ENCODE results near the gene DEPDC5. TPM values are rescaled to one million over a fixed set of nuclear protein-coding genes. Genes with fewer than 3 reads are reported as not detected.

The DEPDC5 gene
- total RNA-seq, 4 donors from 2014 or later = 6.6 to 12.2 (median 10.4) TPM

DNA sequence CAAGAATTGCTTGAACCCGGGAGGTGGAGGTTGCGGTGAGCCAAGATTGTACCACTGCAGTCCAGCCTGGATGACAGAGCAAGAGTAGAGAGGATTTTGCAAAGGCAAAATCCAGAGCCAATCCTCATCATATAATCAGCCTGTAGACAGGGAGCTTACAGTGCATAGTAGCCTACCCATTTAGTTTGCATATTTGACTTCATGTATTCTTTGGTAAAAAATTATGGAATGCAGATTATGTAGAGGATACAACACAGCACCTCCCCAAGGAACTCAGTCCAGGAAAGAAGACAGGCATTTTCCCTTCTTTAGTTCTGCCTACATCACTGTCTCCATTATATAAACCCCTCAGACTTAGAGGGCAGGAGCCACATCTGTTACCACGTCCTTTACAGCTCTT, 150.8 kb downstream of the DEPDC5 start:
- H3K36me3 ChIP-seq = peaks cover 0 to 16% of the 10 kb centered on the region in 2 donors
- intact Hi-C loops (cut with DNase I; ENCODE audit: low total_unique reads) (no loop called here), in situ Hi-C loops (cut with MboI; ENCODE audit: low sequenced_read_pairs in 4 of 4) (no loop called here)
- H3K4me3 ChIP-seq = no peak overlapping the region
- no peak overlapping the region for H3K27ac ChIP-seq
- DNase-seq = no peak
- no peak for ATAC-seq
- no peaks in the 10 kb centered on the region for H3K4me1 ChIP-seq
- no peaks in the 10 kb centered on the region for H3K9me3 ChIP-seq
- H3K27me3 ChIP-seq = no peaks in the 10 kb centered on the region
- TF ChIP-seq POLR2A (IDR thresholded peaks at IDR 0.05) (no peak), CTCF (IDR thresholded peaks at IDR 0.05 in 4 of 5, conservative IDR thresholded peaks at IDR 0.05 in 1 of 5) (no peak)

- H3K4me3 ChIP-seq = no peak overlapping the region
- intact Hi-C loops (cut with DNase I; ENCODE audit: low total_unique reads) = no loop called here
- no peak overlapping the region for H3K27ac ChIP-seq
- in situ Hi-C loops (cut with MboI; ENCODE audit: low sequenced_read_pairs in 4 of 4) = no loop called here
- ATAC-seq (no peak), DNase-seq (no peak)
- H3K27me3 ChIP-seq = no peaks in the 10 kb centered on the region
- H3K36me3 ChIP-seq = peaks cover 0 to 16% of the 10 kb centered on the region in 2 donors
- H3K9me3 ChIP-seq = no peaks in the 10 kb centered on the region
- no peaks in the 10 kb centered on the region for H3K4me1 ChIP-seq
- TF ChIP-seq POLR2A (IDR thresholded peaks at IDR 0.05) (no peak), CTCF (IDR thresholded peaks at IDR 0.05 in 4 of 5, conservative IDR thresholded peaks at IDR 0.05 in 1 of 5) (no peak)
Observed at GRCh38 chr22:31905356-31905755, 151.5 kb downstream of the DEPDC5 start.

DNA sequence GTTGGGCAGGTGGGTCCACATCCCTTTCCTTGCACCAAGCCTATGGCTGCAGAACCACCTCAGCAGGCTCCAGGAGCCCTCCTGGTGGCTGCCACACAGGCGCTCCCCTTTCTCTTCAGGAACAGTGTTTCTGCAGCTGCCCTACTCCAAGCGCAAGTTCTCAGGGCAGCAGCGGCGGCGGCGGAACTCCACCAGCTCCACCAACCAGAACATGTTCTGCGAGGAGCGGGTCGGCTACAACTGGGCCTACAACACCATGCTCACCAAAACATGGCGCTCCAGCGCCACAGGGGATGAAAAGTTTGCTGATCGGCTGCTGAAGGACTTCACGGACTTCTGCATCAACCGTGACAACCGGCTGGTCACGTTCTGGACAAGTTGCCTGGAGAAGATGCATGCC, 152.3 kb downstream of the DEPDC5 start:
- Histone ChIP-seq H3K27ac (no peak overlapping the region), H3K27me3 (no peaks in the 10 kb centered on the region), H3K9me3 (no peaks in the 10 kb centered on the region), H3K4me1 (no peaks in the 10 kb centered on the region), H3K36me3 (peaks cover 0 to 16% of the 10 kb centered on the region in 2 donors), H3K4me3 (no peak overlapping the region)
- intact Hi-C loops (cut with DNase I; ENCODE audit: low total_unique reads) = no loop called here
- TF ChIP-seq CTCF (IDR thresholded peaks at IDR 0.05 in 4 of 5, conservative IDR thresholded peaks at IDR 0.05 in 1 of 5) (no peak), POLR2A (IDR thresholded peaks at IDR 0.05) (no peak)
- in situ Hi-C loops (cut with MboI; ENCODE audit: low sequenced_read_pairs in 4 of 4) = no loop called here
- DNase-seq (no peak), ATAC-seq (no peak)

DNA sequence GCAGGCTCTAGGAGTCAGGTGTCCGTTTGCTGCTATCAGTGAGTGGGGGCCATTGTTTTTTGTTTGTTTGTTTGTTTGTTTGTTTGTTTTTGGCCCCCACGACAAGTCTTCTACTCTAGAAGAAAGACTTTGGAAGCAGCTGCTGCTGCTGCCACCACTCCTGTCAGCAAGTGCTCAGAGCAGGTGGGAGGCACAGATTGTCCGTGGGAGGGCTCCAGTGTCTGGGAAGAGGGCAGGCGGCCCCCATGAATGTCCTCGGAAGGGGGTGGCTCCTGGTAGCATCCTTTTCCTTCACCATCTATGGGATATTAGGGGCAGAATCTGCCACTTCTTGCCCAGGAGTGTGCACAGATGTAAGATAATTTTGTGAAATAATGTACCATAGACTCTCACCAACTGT, 152.8 kb downstream of the DEPDC5 start:
- intact Hi-C loops (cut with DNase I; ENCODE audit: low total_unique reads) (no loop called here), in situ Hi-C loops (cut with MboI; ENCODE audit: low sequenced_read_pairs in 4 of 4) (no loop called here)
- ATAC-seq (no peak), DNase-seq (no peak)
- Histone ChIP-seq H3K27me3 (no peaks in the 10 kb centered on the region), H3K4me1 (no peaks in the 10 kb centered on the region), H3K9me3 (no peaks in the 10 kb centered on the region), H3K4me3 (no peak overlapping the region), H3K27ac (no peak overlapping the region), H3K36me3 (peaks cover 0 to 15% of the 10 kb centered on the region in 2 donors)
- no peak for TF ChIP-seq CTCF (IDR thresholded peaks at IDR 0.05 in 4 of 5, conservative IDR thresholded peaks at IDR 0.05 in 1 of 5)
- TF ChIP-seq POLR2A (IDR thresholded peaks at IDR 0.05) = no peak

GRCh38 chr22:31909977-31910376, 156.2 kb downstream of the DEPDC5 start:
- ATAC-seq = no peak
- no peaks in the 10 kb centered on the region for H3K27me3 ChIP-seq
- intact Hi-C loops (cut with DNase I; ENCODE audit: low total_unique reads) = no loop called here
- H3K27ac ChIP-seq = no peak overlapping the region
- no peak for TF ChIP-seq POLR2A (IDR thresholded peaks at IDR 0.05)
- TF ChIP-seq CTCF (IDR thresholded peaks at IDR 0.05 in 4 of 5, conservative IDR thresholded peaks at IDR 0.05 in 1 of 5) = no peak
- no peaks in the 10 kb centered on the region for H3K4me1 ChIP-seq
- no peaks in the 10 kb centered on the region for H3K9me3 ChIP-seq
- no peak for DNase-seq
- no peak overlapping the region for H3K4me3 ChIP-seq
- H3K36me3 ChIP-seq = peaks cover 0 to 3% of the 10 kb centered on the region in 2 donors
- in situ Hi-C loops (cut with MboI; ENCODE audit: low sequenced_read_pairs in 4 of 4) = loop anchor here in 1 of 4 donors (10.0 kb wide), 1 partner anchor 55 kb away; no protein-coding TSS in a partner anchor

All from gastrocnemius medialis (tissue), 4 donors.